ENCODE results near the gene MAB21L2. TPM values are rescaled to one million over a fixed set of nuclear protein-coding genes. Genes with fewer than 3 reads are reported as not detected.

Gene MAB21L2
- total RNA-seq, 5 donors from 2014 or later (not counting 1 experiment from before 2014, with no cell fraction given) = not detected

DNA sequence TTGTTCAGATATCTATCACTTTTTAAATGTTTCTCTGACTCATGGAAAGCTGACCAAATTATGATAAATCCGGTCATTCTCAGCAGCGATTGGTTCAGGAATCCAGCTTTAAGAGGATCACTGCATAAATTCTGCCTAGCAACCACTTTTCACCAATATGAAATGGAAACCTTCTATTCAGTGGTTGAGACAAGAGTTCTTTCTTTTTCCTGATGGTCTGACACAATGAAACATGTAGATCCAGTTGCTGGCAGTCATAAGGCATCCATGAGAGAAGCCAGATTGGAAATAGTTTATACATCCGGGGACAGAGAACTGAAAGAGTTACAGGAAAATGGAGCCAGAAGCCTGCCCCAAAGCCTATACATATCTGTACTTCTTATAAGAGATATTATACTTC is 27.2 kb downstream of the MAB21L2 start:
- ChIA-PET POLR2A (no interaction called here), CTCF (no interaction called here)
- Histone ChIP-seq H3K36me3 (ENCODE audit: control insufficient read depth in 2 of 2, extremely low read depth in 1 of 2, insufficient read depth in 1 of 2, low read length in 1 of 2) (no peaks in the 10 kb centered on the region), H3K27ac (ENCODE audit: low read length) (no peak overlapping the region), H3K4me3 (ENCODE audit: control insufficient read depth in 1 of 2, extremely low read depth in 1 of 2, low read length in 1 of 2) (no peak overlapping the region), H3K4me1 (ENCODE audit: control insufficient read depth in 1 of 2, extremely low read depth in 1 of 2, insufficient read depth in 2 of 2, low read length in 2 of 2) (no peaks in the 10 kb centered on the region), H3K9me3 (no peaks in the 10 kb centered on the region), H3K27me3 (replicated peaks in 1 of 2; ENCODE audit: control insufficient read depth in 2 of 2, extremely low read depth in 1 of 2, insufficient read depth in 2 of 2, low read length in 1 of 2) (no peaks in the 10 kb centered on the region)
- H3K4me3 Mint-ChIP-seq = no peak overlapping the region
- 100% methylated on average over 2 of the region's 3 CpGs for WGBS (ENCODE audit: insufficient coverage)
- DNase-seq (no peak), ATAC-seq (replicated peaks in 1 of 4) (no peak)
- H3K36me3 Mint-ChIP-seq = peaks cover 28% of the 10 kb centered on the region
- no peaks in the 10 kb centered on the region for H3K4me1 Mint-ChIP-seq
- no peaks in the 10 kb centered on the region for H3K9me3 Mint-ChIP-seq
- no peak overlapping the region for H3K27ac Mint-ChIP-seq
- no peaks in the 10 kb centered on the region for H3K27me3 Mint-ChIP-seq

DNA sequence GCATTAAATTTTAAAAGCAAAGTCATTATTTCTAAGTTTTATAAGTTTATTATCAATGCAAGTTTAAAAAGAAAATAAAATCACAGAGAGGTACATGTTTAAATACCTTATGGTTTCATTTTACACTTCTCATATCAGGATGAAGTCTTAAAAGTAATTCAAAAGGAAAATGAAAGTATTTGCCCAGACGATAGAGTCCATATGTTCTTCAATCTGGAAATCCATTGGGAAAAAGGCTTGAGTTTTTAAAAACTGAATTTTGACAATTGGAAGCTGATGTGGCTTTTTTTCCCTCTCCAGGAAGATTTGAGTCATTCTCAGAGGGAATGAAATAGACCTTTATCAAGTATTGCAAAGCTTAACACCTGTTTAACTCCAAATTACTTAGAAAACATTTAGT is 37.1 kb downstream of the MAB21L2 start:
- Mint-ChIP-seq H3K27ac (no peak overlapping the region), H3K4me3 (no peak overlapping the region), H3K27me3 (no peaks in the 10 kb centered on the region), H3K36me3 (peaks cover 29% of the 10 kb centered on the region), H3K4me1 (peaks cover 0 to 10% (median 8%) of the 10 kb centered on the region in 3 donors), H3K9me3 (peaks cover 0 to 3% (median 0%) of the 10 kb centered on the region in 3 donors)
- H3K27ac ChIP-seq (ENCODE audit: low read length) = no peak overlapping the region
- POLR2A ChIA-PET = no interaction called here
- H3K9me3 ChIP-seq = no peaks in the 10 kb centered on the region
- no peaks in the 10 kb centered on the region for H3K27me3 ChIP-seq (replicated peaks in 1 of 2; ENCODE audit: control insufficient read depth in 2 of 2, extremely low read depth in 1 of 2, insufficient read depth in 2 of 2, low read length in 1 of 2)
- DNase-seq = no peak
- H3K4me3 ChIP-seq (ENCODE audit: control insufficient read depth in 1 of 2, extremely low read depth in 1 of 2, low read length in 1 of 2) = no peak overlapping the region
- WGBS (ENCODE audit: insufficient coverage) = no CpG with 5 or more reads among the region's 1 CpG
- H3K4me1 ChIP-seq (ENCODE audit: control insufficient read depth in 1 of 2, extremely low read depth in 1 of 2, insufficient read depth in 2 of 2, low read length in 2 of 2) = no peaks in the 10 kb centered on the region
- ATAC-seq (replicated peaks in 1 of 4) = no peak
- CTCF ChIA-PET = no interaction called here
- no peaks in the 10 kb centered on the region for H3K36me3 ChIP-seq (ENCODE audit: control insufficient read depth in 2 of 2, extremely low read depth in 1 of 2, insufficient read depth in 1 of 2, low read length in 1 of 2)

DNA sequence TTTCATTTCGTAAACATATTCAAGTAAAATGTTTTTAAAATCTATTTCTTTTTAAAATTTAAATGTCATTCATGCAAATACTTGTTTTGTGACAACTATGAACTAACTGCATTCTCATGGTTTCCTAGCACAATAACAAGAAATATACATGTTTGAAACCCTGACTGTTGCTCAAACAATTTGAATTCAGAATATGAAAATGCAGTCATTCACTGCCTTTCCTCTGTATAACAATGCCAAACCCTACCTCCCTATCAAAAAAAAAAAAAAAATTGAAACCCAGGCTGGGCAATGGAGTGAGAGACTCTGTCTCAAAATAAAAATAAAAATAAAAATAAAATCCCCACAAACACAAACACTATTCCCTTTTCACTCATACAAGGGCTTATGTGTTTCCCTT is 42.1 kb downstream of the MAB21L2 start:
- no peak overlapping the region for H3K27ac ChIP-seq (ENCODE audit: low read length)
- no peaks in the 10 kb centered on the region for H3K4me1 ChIP-seq (ENCODE audit: control insufficient read depth in 1 of 2, extremely low read depth in 1 of 2, insufficient read depth in 2 of 2, low read length in 2 of 2)
- ATAC-seq (replicated peaks in 1 of 4) (no peak), DNase-seq (no peak)
- no peaks in the 10 kb centered on the region for H3K9me3 ChIP-seq
- Mint-ChIP-seq H3K9me3 (peaks cover 0 to 3% (median 0%) of the 10 kb centered on the region in 3 donors), H3K4me3 (no peak overlapping the region), H3K27me3 (no peaks in the 10 kb centered on the region), H3K36me3 (peaks cover 36% of the 10 kb centered on the region), H3K4me1 (peaks cover 0 to 9% (median 8%) of the 10 kb centered on the region in 3 donors), H3K27ac (no peak overlapping the region)
- H3K36me3 ChIP-seq (ENCODE audit: control insufficient read depth in 2 of 2, extremely low read depth in 1 of 2, insufficient read depth in 1 of 2, low read length in 1 of 2) = peaks cover 0 to 2% of the 10 kb centered on the region in 2 donors
- ChIA-PET POLR2A (no interaction called here), CTCF (no interaction called here)
- no CpG with 5 or more reads among the region's 1 CpG for WGBS (ENCODE audit: insufficient coverage)
- H3K4me3 ChIP-seq (ENCODE audit: control insufficient read depth in 1 of 2, extremely low read depth in 1 of 2, low read length in 1 of 2) = no peak overlapping the region
- no peaks in the 10 kb centered on the region for H3K27me3 ChIP-seq (replicated peaks in 1 of 2; ENCODE audit: control insufficient read depth in 2 of 2, extremely low read depth in 1 of 2, insufficient read depth in 2 of 2, low read length in 1 of 2)

DNA sequence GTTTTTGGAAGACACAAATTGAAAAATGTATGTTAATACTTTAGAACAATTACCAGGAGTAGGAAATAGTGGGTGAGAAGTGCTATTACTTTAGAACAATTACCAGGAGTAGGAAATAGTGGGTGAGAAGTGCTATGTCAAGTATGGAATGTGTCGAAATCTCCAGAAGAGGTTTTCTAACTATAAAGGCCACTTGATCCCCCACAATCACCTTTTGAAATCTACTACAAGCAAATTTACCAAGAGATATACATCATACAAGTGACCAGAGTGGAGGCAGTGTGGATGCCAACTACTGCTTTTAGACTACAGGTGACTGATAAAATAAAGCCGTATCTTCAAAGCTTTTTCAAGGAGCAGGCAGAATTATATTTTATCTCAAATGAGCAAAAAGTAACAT is 43.1 kb downstream of the MAB21L2 start:
- ATAC-seq (replicated peaks in 1 of 4) (no peak), DNase-seq (no peak)
- peaks cover 0 to 6% of the 10 kb centered on the region in 2 donors for H3K36me3 ChIP-seq (ENCODE audit: control insufficient read depth in 2 of 2, extremely low read depth in 1 of 2, insufficient read depth in 1 of 2, low read length in 1 of 2)
- CTCF ChIA-PET = no interaction called here
- H3K4me1 ChIP-seq (ENCODE audit: control insufficient read depth in 1 of 2, extremely low read depth in 1 of 2, insufficient read depth in 2 of 2, low read length in 2 of 2) = no peaks in the 10 kb centered on the region
- no CpG with 5 or more reads among the region's 2 CpGs for WGBS (ENCODE audit: insufficient coverage)
- Mint-ChIP-seq H3K9me3 (peaks cover 0 to 3% (median 0%) of the 10 kb centered on the region in 3 donors), H3K4me3 (no peak overlapping the region), H3K36me3 (peaks cover 39% of the 10 kb centered on the region), H3K27ac (no peak overlapping the region), H3K4me1 (peaks cover 0 to 7% (median 4%) of the 10 kb centered on the region in 3 donors), H3K27me3 (no peaks in the 10 kb centered on the region)
- POLR2A ChIA-PET = interaction anchor here in 1 of 2 donors (0.6 kb wide), 1 partner anchor 1016 kb away, joined by 3 read pairs; no protein-coding TSS in a partner anchor
- H3K27me3 ChIP-seq (replicated peaks in 1 of 2; ENCODE audit: control insufficient read depth in 2 of 2, extremely low read depth in 1 of 2, insufficient read depth in 2 of 2, low read length in 1 of 2) = no peaks in the 10 kb centered on the region
- H3K9me3 ChIP-seq = no peaks in the 10 kb centered on the region
- H3K27ac ChIP-seq (ENCODE audit: low read length) = no peak overlapping the region
- H3K4me3 ChIP-seq (ENCODE audit: control insufficient read depth in 1 of 2, extremely low read depth in 1 of 2, low read length in 1 of 2) = no peak overlapping the region

DNA sequence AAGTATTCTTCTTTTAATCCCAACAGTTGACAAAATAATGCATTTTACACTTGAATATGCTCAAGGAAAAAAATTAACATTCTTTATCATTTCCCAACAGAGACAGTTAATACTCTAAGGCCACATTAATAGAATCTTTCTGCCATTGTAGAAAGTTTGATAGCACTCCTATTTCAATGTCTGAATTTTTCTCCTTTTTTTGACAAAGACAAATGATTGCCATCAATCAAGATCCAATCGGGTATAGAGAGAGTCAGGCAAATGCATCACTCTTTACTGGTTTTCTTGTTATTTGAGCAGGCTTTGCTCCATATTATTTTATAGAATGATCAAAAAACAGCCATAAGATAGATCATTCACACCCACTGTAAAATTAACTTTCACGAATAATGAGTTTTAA is 46.1 kb downstream of the MAB21L2 start:
- H3K4me3 ChIP-seq (ENCODE audit: control insufficient read depth in 1 of 2, extremely low read depth in 1 of 2, low read length in 1 of 2) = no peak overlapping the region
- Mint-ChIP-seq H3K4me3 (no peak overlapping the region), H3K27ac (no peak overlapping the region), H3K9me3 (peaks cover 5 to 6% (median 5%) of the 10 kb centered on the region in 3 donors), H3K27me3 (no peaks in the 10 kb centered on the region), H3K36me3 (peaks cover 31% of the 10 kb centered on the region), H3K4me1 (peaks cover 0 to 6% (median 6%) of the 10 kb centered on the region in 3 donors)
- DNase-seq = no peak
- H3K27ac ChIP-seq (ENCODE audit: low read length) = no peak overlapping the region
- peaks cover 0 to 6% of the 10 kb centered on the region in 2 donors for H3K36me3 ChIP-seq (ENCODE audit: control insufficient read depth in 2 of 2, extremely low read depth in 1 of 2, insufficient read depth in 1 of 2, low read length in 1 of 2)
- H3K4me1 ChIP-seq (ENCODE audit: control insufficient read depth in 1 of 2, extremely low read depth in 1 of 2, insufficient read depth in 2 of 2, low read length in 2 of 2) = no peaks in the 10 kb centered on the region
- no peak for ATAC-seq (replicated peaks in 1 of 4)
- no peaks in the 10 kb centered on the region for H3K9me3 ChIP-seq
- WGBS (ENCODE audit: insufficient coverage) = no CpG with 5 or more reads among the region's 2 CpGs
- H3K27me3 ChIP-seq (replicated peaks in 1 of 2; ENCODE audit: control insufficient read depth in 2 of 2, extremely low read depth in 1 of 2, insufficient read depth in 2 of 2, low read length in 1 of 2) = no peaks in the 10 kb centered on the region
- ChIA-PET CTCF (no interaction called here), POLR2A (no interaction called here)

DNA sequence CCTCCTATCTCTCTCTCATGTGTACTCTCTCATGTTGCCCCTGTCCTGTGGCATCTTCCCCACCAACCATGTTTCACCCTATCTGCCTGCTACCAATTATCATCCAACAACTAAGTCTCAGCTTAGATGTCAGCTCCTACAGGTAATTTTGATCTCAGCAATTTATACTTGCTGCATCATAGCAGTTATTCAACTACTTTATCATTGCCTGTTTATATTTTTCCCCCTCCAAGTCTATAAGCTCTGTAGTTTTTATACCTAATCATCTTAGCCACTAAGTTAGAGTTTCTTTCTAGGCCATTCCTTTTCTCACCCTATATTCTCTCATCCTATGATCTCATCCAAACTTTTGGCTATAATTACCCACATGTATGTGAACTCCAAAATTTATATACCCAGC is 50.7 kb downstream of the MAB21L2 start:
- DNase-seq = no peak
- Histone ChIP-seq H3K27me3 (replicated peaks in 1 of 2; ENCODE audit: control insufficient read depth in 2 of 2, extremely low read depth in 1 of 2, insufficient read depth in 2 of 2, low read length in 1 of 2) (no peaks in the 10 kb centered on the region), H3K4me3 (ENCODE audit: control insufficient read depth in 1 of 2, extremely low read depth in 1 of 2, low read length in 1 of 2) (no peak overlapping the region), H3K4me1 (ENCODE audit: control insufficient read depth in 1 of 2, extremely low read depth in 1 of 2, insufficient read depth in 2 of 2, low read length in 2 of 2) (no peaks in the 10 kb centered on the region), H3K36me3 (ENCODE audit: control insufficient read depth in 2 of 2, extremely low read depth in 1 of 2, insufficient read depth in 1 of 2, low read length in 1 of 2) (peaks cover 0 to 6% of the 10 kb centered on the region in 2 donors), H3K9me3 (peaks cover 2% of the 10 kb centered on the region), H3K27ac (ENCODE audit: low read length) (no peak overlapping the region)
- H3K4me1 Mint-ChIP-seq = peaks cover 0 to 9% (median 6%) of the 10 kb centered on the region in 3 donors
- peaks cover 57% of the 10 kb centered on the region for H3K36me3 Mint-ChIP-seq
- peaks cover 8 to 22% (median 12%) of the 10 kb centered on the region in 3 donors for H3K9me3 Mint-ChIP-seq
- no peak overlapping the region for H3K27ac Mint-ChIP-seq
- CTCF ChIA-PET = no interaction called here
- no peaks in the 10 kb centered on the region for H3K27me3 Mint-ChIP-seq
- POLR2A ChIA-PET = no interaction called here
- ATAC-seq (replicated peaks in 1 of 4) = no peak
- H3K4me3 Mint-ChIP-seq = no peak overlapping the region
